Immature natural killer cell (primary cell): ENCODE data around the gene PITPNM3. TPM values are rescaled to one million over a fixed set of nuclear protein-coding genes. Genes with fewer than 3 reads are reported as not detected.
"Not testable (repeated sequence)": the region's sequence is repeated elsewhere in the genome, so short reads cannot be mapped to it uniquely, and the experiment has no call there.

Source experiments
- DNase-seq, 3 donors: peaks; one replicate each; pipeline ENCODE4 v3.0.0; 2022; ENCODE audit warnings: mixed read lengths in 1 of 3
- H3K27ac Mint-ChIP-seq, 6 donors: one replicate each; pipeline ENCODE4 v1.8.0; 2020; ENCODE audit warnings: mixed read lengths in 6 of 6, mild to moderate bottlenecking in 5 of 6, inconsistent platforms in 4 of 6, moderate library complexity in 3 of 6
- H3K27me3 Mint-ChIP-seq, 3 donors: one replicate each; pipeline ENCODE4 v1.8.0; 2020 to 2021; ENCODE audit warnings: low read depth in 3 of 3, mild to moderate bottlenecking in 3 of 3, mixed read lengths in 3 of 3, moderate library complexity in 3 of 3, inconsistent platforms in 1 of 3
- H3K36me3 Mint-ChIP-seq, 3 donors: one replicate each; pipeline ENCODE4 v1.8.0; 2020; ENCODE audit warnings: mixed read lengths in 3 of 3, inconsistent platforms in 2 of 3, mild to moderate bottlenecking in 2 of 3
- H3K4me1 Mint-ChIP-seq, 2 donors: one replicate each; pipeline ENCODE4 v1.8.0; 2020; ENCODE audit warnings: inconsistent platforms in 2 of 2, mild to moderate bottlenecking in 2 of 2, mixed read lengths in 2 of 2, moderate library complexity in 1 of 2
- H3K4me3 Mint-ChIP-seq, 5 donors: one replicate each; pipeline ENCODE4 v1.8.0; 2020; ENCODE audit warnings: mild to moderate bottlenecking in 5 of 5, mixed read lengths in 5 of 5, inconsistent platforms in 3 of 5, moderate library complexity in 3 of 5
- H3K9me3 Mint-ChIP-seq, 6 donors: one replicate each; pipeline ENCODE4 v1.8.0; 2020; ENCODE audit warnings: mild to moderate bottlenecking in 6 of 6, mixed read lengths in 6 of 6, inconsistent platforms in 4 of 6, moderate library complexity in 3 of 6
- polyA plus RNA-seq, 3 donors: library from polyadenylated mRNA; unstranded; fragments of 300-500 nt; fragmentation: Illumina TruSeq; gene quantifications; one replicate each; pipeline ENCODE4 v1.2.3, GENCODE V29; 2021

The PITPNM3 gene
- polyA plus RNA-seq = under 1 TPM in 1 of 3 donors, not detected in 2; 0.02 TPM

DNA sequence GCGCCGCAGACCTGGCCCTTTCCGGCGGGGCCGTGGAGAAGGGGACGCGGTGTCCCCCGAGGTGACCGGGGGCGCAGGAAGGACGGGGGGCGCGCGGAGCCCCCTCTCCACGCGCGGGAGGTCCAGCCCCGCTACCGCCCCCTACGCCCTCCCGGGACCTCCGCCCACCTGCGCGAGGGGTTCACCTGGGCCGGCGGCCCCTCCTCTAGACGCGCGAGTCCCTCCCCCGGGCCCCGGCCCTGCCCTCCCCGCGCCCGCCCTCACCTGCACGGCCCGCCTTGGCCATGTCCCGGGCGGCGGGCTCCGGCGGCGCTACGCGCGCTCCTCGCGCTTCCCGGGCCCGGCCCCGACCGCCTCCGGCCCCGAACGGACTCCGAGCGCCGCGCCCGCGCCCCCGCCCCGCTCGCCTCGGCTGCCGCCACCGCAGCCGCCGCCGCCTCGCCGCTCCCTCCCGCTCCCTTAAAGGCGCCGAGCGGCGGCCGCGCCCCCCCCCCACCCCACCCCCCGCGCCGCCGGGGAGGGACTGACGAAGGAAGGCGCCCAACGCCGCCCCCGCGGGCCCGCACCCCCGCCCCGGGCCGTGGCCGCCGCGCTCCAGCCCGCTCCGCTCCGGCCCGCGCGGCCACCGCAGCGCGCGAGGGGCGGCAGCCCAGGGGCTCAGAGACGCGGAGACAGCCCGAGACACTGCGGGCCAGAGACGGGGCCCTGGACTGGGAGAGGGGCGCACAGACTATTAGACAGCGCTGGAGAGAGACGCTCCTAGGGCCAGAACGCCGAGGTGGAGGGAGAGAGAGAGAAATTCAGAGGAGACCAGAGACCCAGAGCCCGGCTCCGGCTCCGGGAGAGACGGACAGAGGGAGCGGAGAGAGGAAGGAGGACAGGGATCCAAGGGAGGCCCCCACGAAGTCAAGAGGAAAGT is at the start of gene PITPNM3:
Gene PITPNM3, minus strand, starts transcription at position 435 of the 919 bp plus-strand sequence. Its CDS starts 149 bp downstream, at position 286.
- Mint-ChIP-seq H3K27me3 (peaks cover 12% of the 10 kb centered on the region in 3 donors), H3K4me1 (peaks cover 7 to 8% of the 10 kb centered on the region in 2 donors), H3K4me3 (peak within 1 kb of the TSS in 4 of 5 donors; percentile 1 to 53 (median 38)), H3K27ac (no peak within 1 kb of the TSS), H3K9me3 (no peaks in the 10 kb centered on the region), H3K36me3 (no peaks in the 10 kb centered on the region)
- no peak for DNase-seq

GRCh38 chr17:6605142-6605541 is 48.8 kb upstream of the PITPNM3 start:
- Mint-ChIP-seq H3K27me3 (no peaks in the 10 kb centered on the region), H3K4me3 (no peak overlapping the region), H3K9me3 (no peaks in the 10 kb centered on the region), H3K36me3 (peaks cover 27 to 62% (median 30%) of the 10 kb centered on the region in 3 donors), H3K27ac (no peak overlapping the region), H3K4me1 (no peaks in the 10 kb centered on the region)
- DNase-seq = no peak

GRCh38 chr17:6603744-6604325 is 47.5 kb upstream of the PITPNM3 start:
- no peaks in the 10 kb centered on the region for H3K4me1 Mint-ChIP-seq
- no peaks in the 10 kb centered on the region for H3K27me3 Mint-ChIP-seq
- H3K9me3 Mint-ChIP-seq = no peaks in the 10 kb centered on the region
- no peak overlapping the region for H3K27ac Mint-ChIP-seq
- no peak overlapping the region for H3K4me3 Mint-ChIP-seq
- no peak for DNase-seq
- peaks cover 26 to 62% (median 28%) of the 10 kb centered on the region in 3 donors for H3K36me3 Mint-ChIP-seq

- Mint-ChIP-seq H3K4me3 (no peak overlapping the region), H3K9me3 (no peaks in the 10 kb centered on the region), H3K36me3 (peaks cover 22 to 66% (median 31%) of the 10 kb centered on the region in 3 donors), H3K27ac (no peak overlapping the region), H3K4me1 (no peaks in the 10 kb centered on the region), H3K27me3 (no peaks in the 10 kb centered on the region)
- DNase-seq = no peak
Observed at GRCh38 chr17:6602141-6602540, 45.8 kb upstream of the PITPNM3 start.

DNA sequence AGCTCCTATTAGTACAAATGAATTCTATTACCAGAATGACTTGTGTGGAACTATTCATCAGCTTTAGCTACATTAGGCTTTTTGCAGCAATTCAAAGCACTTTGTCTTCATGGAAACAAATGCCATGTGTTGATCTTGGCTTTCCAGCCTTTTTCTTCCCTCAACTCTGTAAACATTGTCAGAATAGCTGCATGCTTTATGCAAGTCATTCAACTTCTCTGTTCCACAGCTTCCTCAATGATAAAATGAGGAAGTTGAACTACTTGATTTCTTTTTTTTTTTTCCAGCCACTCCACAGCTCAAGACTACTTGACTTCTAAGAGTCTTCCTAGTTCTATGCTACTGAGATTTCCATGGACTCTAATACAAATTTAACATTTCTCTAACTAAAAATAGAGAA is 43.0 kb upstream of the PITPNM3 start:
- Mint-ChIP-seq H3K27me3 (no peaks in the 10 kb centered on the region), H3K4me1 (no peaks in the 10 kb centered on the region), H3K36me3 (peaks cover 19 to 57% (median 20%) of the 10 kb centered on the region in 3 donors), H3K9me3 (no peaks in the 10 kb centered on the region), H3K27ac (no peak overlapping the region), H3K4me3 (no peak overlapping the region)
- DNase-seq = no peak

DNA sequence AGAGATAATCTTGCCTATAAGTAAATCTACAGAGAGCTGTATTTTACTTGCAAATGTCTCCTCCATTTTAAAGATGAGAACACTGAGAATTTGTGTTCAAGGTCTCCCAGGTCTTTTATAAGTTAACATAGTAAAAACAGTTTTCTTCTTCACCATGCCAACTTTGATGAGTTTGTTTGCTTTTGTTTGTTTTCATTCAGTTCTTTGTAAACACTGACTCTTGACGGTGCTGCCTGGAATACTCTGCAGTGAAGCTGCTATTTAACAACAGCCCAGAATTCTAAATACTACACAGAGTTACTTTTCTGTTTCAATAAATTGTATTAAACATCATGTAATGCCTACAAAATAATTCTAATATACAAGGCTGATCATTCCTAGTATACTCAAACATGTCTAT is 41.4 kb upstream of the PITPNM3 start:
- H3K36me3 Mint-ChIP-seq = peaks cover 24 to 58% (median 28%) of the 10 kb centered on the region in 3 donors
- H3K27me3 Mint-ChIP-seq = peaks cover 0 to 2% (median 0%) of the 10 kb centered on the region in 3 donors
- no peak for DNase-seq
- no peaks in the 10 kb centered on the region for H3K9me3 Mint-ChIP-seq
- H3K27ac Mint-ChIP-seq = no peak overlapping the region
- no peaks in the 10 kb centered on the region for H3K4me1 Mint-ChIP-seq
- no peak overlapping the region for H3K4me3 Mint-ChIP-seq

DNA sequence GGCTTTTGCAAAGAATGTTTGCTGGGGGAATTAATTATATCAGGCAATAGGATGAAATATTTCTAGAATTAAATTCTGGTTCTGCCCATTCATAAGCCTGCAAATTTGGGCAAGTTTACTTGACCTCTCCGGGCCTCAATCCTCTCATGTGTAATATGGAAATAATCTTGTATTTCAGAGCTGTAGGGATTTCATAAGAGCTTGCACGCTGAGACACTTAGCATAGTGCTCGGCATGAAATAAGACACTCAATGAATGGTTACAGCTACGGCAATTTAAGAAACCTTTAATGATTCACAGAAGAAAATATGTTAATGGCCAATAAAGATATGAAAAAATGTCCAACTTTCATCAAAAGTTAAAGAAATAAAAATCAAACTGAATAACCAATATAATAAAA is 40.6 kb upstream of the PITPNM3 start:
- peaks cover 30 to 56% (median 36%) of the 10 kb centered on the region in 3 donors for H3K36me3 Mint-ChIP-seq
- no peak overlapping the region for H3K27ac Mint-ChIP-seq
- H3K9me3 Mint-ChIP-seq = no peaks in the 10 kb centered on the region
- no peak overlapping the region for H3K4me3 Mint-ChIP-seq
- no peak for DNase-seq
- H3K27me3 Mint-ChIP-seq = peaks cover 0 to 2% (median 0%) of the 10 kb centered on the region in 3 donors
- no peaks in the 10 kb centered on the region for H3K4me1 Mint-ChIP-seq

DNA sequence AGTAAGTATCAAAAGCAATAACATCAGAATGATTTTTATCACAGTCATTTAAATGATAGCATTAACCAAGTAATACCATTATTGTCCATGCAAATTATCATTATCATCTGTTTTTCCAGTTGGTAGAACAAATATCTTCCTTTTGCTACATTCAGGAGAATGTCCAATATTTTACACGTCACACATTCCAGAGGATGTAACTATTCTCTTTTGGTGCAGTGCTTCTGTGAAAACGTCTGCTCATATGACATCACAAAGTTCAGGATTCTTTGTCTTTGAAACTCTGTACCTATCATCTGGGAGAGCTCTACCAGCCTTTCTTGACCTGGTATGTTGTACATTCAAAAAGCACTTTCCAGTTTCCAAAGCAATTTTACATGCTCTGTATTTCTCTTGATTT is 40.2 kb upstream of the PITPNM3 start:
- Mint-ChIP-seq H3K27ac (no peak overlapping the region), H3K4me1 (no peaks in the 10 kb centered on the region), H3K27me3 (peaks cover 0 to 2% (median 0%) of the 10 kb centered on the region in 3 donors), H3K9me3 (no peaks in the 10 kb centered on the region), H3K36me3 (peaks cover 31 to 57% (median 40%) of the 10 kb centered on the region in 3 donors), H3K4me3 (no peak overlapping the region)
- DNase-seq = no peak

- Mint-ChIP-seq H3K4me3 (no peak overlapping the region), H3K4me1 (no peaks in the 10 kb centered on the region), H3K27ac (no peak overlapping the region), H3K27me3 (peaks cover 0 to 2% (median 0%) of the 10 kb centered on the region in 3 donors), H3K9me3 (no peaks in the 10 kb centered on the region), H3K36me3 (peaks cover 33 to 61% (median 44%) of the 10 kb centered on the region in 3 donors)
- no peak for DNase-seq
Observed at GRCh38 chr17:6596081-6596480, 39.7 kb upstream of the PITPNM3 start.

- peaks cover 41 to 58% (median 48%) of the 10 kb centered on the region in 3 donors for H3K36me3 Mint-ChIP-seq
- not testable (repeated sequence) for DNase-seq, H3K27me3 Mint-ChIP-seq, H3K4me1 Mint-ChIP-seq, H3K9me3 Mint-ChIP-seq, H3K27ac Mint-ChIP-seq, H3K4me3 Mint-ChIP-seq
Observed at GRCh38 chr17:6593371-6593770, 37.0 kb upstream of the PITPNM3 start.

DNA sequence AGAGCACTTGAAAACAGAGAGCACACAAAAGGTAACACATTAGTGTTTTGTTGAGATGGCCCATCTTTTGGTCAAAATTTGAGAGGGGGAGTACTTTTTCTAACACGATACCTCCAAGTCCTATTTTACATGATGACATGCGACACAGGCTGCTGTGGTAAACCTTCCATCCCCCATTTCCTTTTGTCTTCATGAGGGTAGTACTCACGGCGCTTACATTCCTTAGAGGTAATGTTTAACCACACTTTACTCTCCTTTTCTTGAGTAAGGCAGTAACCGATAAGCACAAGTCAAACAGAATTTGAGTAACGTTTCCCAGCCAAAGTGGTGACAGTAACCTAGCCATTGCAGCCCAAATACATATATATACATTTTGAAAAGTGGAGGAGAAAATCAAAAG is 35.8 kb upstream of the PITPNM3 start:
- DNase-seq = no peak
- Mint-ChIP-seq H3K4me3 (no peak overlapping the region), H3K27me3 (peaks cover 0 to 2% (median 0%) of the 10 kb centered on the region in 3 donors), H3K4me1 (no peaks in the 10 kb centered on the region), H3K36me3 (peaks cover 46 to 61% (median 60%) of the 10 kb centered on the region in 3 donors), H3K9me3 (no peaks in the 10 kb centered on the region), H3K27ac (peak overlapping the region in 2 of 6 donors; percentile 35 to 68)

DNA sequence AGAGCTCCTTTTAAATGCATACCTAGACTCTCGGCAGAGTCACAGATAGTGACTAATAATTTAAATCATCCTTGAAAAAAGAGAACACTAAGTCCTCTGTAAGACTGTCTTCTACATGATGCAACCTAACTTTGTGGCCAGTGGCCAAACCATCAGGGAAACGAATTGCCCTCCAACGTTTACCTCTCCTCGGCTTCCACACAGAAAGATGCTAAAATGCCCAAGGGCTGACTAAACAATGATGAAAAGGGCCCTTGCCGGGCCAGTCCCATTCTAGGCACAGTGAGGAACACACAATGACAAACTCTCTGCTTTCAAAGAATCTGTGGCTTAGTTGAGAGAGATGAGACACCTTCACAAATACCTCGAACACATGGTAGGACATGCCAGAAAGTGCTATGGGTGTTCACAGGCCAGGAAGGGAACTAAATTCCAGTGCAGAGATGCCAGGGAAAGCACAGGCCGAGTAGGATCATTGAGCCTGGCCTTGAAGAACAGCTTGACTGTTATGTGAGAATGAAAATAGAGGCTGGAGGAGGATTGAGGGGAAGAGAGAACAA is 35.3 kb upstream of the PITPNM3 start:
- Mint-ChIP-seq H3K27ac (peak overlapping the region in 2 of 6 donors; percentile 35 to 68), H3K4me3 (no peak overlapping the region), H3K4me1 (no peaks in the 10 kb centered on the region), H3K9me3 (no peaks in the 10 kb centered on the region), H3K36me3 (peaks cover 46 to 61% (median 60%) of the 10 kb centered on the region in 3 donors), H3K27me3 (peaks cover 0 to 2% (median 0%) of the 10 kb centered on the region in 3 donors)
- DNase-seq = no peak

DNA sequence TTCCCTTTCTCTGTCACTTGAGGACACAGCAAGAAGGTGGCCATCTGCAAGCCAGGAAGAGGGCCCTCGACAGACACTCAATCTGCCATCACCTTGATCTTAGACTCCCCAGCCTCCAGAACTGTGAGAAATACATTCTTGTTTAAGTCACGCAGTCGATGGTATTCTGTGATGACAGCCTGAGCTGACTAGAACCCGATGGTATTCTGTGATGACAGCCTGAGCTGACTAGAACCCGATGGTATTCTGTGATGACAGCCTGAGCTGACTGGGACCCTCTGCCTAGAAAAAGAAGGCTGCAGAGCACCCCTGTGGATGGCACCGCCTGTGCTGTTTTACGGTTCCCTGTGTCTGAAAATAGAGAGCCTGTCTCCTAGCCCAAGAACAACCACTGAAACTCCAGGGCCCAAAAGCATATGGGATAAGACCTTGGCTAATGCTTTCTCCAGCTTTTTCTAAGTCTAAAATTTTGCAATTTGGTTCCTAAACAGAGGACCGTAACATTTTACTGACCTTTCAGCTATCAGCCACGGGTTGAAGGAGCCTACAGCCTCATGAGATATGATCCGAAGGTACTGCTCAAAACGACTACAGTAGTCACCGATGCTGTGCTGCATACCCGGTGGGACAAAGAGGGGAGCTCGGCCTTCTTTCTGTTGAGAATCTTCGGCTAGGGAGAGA is 33.1 kb upstream of the PITPNM3 start:
- Mint-ChIP-seq H3K4me3 (no peak overlapping the region), H3K27ac (no peak overlapping the region), H3K36me3 (peaks cover 60 to 70% (median 68%) of the 10 kb centered on the region in 3 donors), H3K27me3 (peaks cover 0 to 2% (median 0%) of the 10 kb centered on the region in 3 donors), H3K9me3 (no peaks in the 10 kb centered on the region), H3K4me1 (no peaks in the 10 kb centered on the region)
- no peak for DNase-seq
